Measurements from ENCODE around the gene CD40LG. TPM values are rescaled to one million over a fixed set of nuclear protein-coding genes. Genes with fewer than 3 reads are reported as not detected.

Gene CD40LG
- total and polyA plus RNA-seq, 4 donors, result 0.13 to 0.19 (median 0.17) TPM; not detected in 1

DNA sequence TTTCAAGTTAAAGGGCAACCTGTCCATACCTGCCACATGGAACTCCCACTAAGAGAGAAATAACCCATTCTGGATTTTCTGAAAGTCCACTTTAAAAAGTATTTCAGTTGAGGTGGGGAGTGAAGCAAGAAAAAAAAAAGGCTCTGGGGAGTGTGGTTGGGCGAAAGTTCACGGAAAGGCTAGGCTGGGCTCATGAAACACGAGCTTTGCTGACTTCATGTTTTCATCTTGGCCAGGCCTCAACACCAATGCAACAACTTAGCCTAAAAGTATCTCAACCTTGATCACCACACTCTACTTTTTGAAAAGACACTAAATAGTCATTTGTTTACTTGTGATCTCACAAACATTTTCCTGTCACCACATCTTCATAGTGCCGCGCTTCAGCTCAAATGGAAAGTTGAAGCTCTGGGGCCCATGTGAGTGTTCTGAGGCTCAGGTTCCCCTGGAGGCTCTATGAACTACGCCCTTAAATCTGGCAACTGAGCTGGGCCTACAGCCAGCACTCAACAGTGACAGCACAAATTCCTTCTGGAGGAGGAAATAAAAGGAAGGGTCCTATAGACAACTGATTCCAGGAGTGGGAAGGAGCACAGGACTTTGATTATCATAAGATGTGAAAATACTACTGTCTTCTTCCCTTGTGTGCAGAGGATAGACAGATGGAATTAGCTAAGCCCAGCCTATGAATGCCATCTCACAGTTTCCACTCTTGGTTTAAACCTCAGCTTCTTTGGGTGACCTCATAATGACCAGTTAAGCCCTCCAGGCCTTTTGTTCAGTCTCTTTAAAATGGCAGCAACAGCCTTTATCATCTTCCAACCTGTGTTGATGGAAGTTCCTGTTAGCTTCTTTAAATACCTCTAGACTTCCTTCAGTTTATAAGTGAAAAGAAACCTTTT is 5.1 kb downstream of the CD40LG start:
- Histone ChIP-seq H3K9ac (ENCODE audit: low read depth in 1 of 2, low read length in 2 of 2) (no peak overlapping the region), H3K4me3 (ENCODE audit: low read depth in 1 of 3, low read length in 3 of 3) (no peak overlapping the region), H3K9me3 (ENCODE audit: control insufficient read depth in 4 of 4, low read length in 3 of 4) (no peaks in the 10 kb centered on the region), H3K4me1 (ENCODE audit: control insufficient read depth in 4 of 4, insufficient read depth in 4 of 4, low read length in 3 of 4) (no peaks in the 10 kb centered on the region), H3K27me3 (ENCODE audit: control insufficient read depth in 4 of 4, insufficient read depth in 4 of 4, low read length in 3 of 4) (peaks cover 0 to 4% (median 0%) of the 10 kb centered on the region in 4 donors), H3K36me3 (ENCODE audit: control insufficient read depth in 4 of 4, insufficient read depth in 3 of 4, low read depth in 1 of 4, low read length in 3 of 4) (no peaks in the 10 kb centered on the region), H3K27ac (ENCODE audit: low read depth in 1 of 2, low read length in 2 of 2) (no peak overlapping the region)
- no peak for DNase-seq (ENCODE audit: low spot score)
- WGBS, result 92% methylated on average over 6 of the region's 6 CpGs
- TF ChIP-seq EGR1 (IDR thresholded peaks at IDR 0.05; ENCODE audit: low read depth in 2 of 2), result no peak
- TF ChIP-seq, protein P1, sequence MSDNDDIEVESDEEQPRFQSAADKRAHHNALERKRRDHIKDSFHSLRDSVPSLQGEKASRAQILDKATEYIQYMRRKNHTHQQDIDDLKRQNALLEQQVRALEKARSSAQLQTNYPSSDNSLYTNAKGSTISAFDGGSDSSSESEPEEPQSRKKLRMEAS (IDR thresholded peaks at IDR 0.05), result no peak
- TF ChIP-seq, protein P2, sequence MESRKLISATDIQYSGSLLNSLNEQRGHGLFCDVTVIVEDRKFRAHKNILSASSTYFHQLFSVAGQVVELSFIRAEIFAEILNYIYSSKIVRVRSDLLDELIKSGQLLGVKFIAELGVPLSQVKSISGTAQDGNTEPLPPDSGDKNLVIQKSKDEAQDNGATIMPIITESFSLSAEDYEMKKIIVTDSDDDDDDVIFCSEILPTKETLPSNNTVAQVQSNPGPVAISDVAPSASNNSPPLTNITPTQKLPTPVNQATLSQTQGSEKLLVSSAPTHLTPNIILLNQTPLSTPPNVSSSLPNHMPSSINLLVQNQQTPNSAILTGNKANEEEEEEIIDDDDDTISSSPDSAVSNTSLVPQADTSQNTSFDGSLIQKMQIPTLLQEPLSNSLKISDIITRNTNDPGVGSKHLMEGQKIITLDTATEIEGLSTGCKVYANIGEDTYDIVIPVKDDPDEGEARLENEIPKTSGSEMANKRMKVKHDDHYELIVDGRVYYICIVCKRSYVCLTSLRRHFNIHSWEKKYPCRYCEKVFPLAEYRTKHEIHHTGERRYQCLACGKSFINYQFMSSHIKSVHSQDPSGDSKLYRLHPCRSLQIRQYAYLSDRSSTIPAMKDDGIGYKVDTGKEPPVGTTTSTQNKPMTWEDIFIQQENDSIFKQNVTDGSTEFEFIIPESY (IDR thresholded peaks at IDR 0.05), result no peak
- no peak for TF ChIP-seq FOXA1 (IDR thresholded peaks at IDR 0.05)
- TF ChIP-seq, protein P3, sequence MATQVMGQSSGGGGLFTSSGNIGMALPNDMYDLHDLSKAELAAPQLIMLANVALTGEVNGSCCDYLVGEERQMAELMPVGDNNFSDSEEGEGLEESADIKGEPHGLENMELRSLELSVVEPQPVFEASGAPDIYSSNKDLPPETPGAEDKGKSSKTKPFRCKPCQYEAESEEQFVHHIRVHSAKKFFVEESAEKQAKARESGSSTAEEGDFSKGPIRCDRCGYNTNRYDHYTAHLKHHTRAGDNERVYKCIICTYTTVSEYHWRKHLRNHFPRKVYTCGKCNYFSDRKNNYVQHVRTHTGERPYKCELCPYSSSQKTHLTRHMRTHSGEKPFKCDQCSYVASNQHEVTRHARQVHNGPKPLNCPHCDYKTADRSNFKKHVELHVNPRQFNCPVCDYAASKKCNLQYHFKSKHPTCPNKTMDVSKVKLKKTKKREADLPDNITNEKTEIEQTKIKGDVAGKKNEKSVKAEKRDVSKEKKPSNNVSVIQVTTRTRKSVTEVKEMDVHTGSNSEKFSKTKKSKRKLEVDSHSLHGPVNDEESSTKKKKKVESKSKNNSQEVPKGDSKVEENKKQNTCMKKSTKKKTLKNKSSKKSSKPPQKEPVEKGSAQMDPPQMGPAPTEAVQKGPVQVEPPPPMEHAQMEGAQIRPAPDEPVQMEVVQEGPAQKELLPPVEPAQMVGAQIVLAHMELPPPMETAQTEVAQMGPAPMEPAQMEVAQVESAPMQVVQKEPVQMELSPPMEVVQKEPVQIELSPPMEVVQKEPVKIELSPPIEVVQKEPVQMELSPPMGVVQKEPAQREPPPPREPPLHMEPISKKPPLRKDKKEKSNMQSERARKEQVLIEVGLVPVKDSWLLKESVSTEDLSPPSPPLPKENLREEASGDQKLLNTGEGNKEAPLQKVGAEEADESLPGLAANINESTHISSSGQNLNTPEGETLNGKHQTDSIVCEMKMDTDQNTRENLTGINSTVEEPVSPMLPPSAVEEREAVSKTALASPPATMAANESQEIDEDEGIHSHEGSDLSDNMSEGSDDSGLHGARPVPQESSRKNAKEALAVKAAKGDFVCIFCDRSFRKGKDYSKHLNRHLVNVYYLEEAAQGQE (IDR thresholded peaks at IDR 0.05), result no peak
- TF ChIP-seq RXRA (IDR thresholded peaks at IDR 0.05), result no peak
- no peak for TF ChIP-seq HNF4A (conservative IDR thresholded peaks at IDR 0.05)

DNA sequence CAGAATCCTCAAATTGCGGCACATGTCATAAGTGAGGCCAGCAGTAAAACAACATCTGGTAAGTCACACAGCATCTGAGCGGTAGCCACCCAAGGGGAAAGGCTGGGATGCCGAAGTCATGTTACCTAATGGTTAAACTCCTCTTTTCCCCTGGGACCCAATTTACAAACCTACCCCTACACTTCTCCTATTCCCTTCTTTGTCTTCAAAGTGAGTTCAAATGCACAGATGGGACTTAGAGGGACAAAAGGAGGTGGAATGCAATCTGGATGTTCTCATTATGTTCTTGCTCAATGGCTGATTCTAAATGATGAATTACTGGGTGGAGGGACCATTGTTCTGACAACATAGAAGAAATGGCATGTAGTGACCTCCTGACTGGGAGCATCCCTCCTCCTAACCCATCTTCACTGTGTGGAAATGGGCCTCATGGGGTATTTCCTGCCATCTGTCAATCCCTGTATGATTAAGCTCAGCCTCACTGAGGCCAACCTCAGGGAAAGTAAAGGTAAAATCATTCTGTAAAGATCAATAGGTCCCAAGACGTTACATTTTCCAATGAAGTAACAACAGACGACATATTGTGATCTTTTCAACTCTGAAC is 8.5 kb downstream of the CD40LG start:
- TF ChIP-seq RAD21 (IDR thresholded peaks at IDR 0.05) (no peak), GABPA (IDR thresholded peaks at IDR 0.05 in 1 of 2, conservative IDR thresholded peaks at IDR 0.05 in 1 of 2) (no peak), FOXA1 (IDR thresholded peaks at IDR 0.05) (no peak), TAF1 (conservative IDR thresholded peaks at IDR 0.05) (no peak), NR2F2 (IDR thresholded peaks at IDR 0.05) (no peak), YY1 (IDR thresholded peaks at IDR 0.05) (no peak), SP1 (IDR thresholded peaks at IDR 0.05) (no peak), EGR1 (IDR thresholded peaks at IDR 0.05; ENCODE audit: low read depth in 2 of 2) (no peak), JUND (IDR thresholded peaks at IDR 0.05) (no peak), HNF4A (conservative IDR thresholded peaks at IDR 0.05) (no peak)
- TF ChIP-seq, protein P2 (IDR thresholded peaks at IDR 0.05), result no peak
- TF ChIP-seq, protein P1 (IDR thresholded peaks at IDR 0.05), result no peak
- Histone ChIP-seq H3K27ac (ENCODE audit: low read depth in 1 of 2, low read length in 2 of 2) (no peak overlapping the region), H3K9ac (ENCODE audit: low read depth in 1 of 2, low read length in 2 of 2) (no peak overlapping the region), H3K27me3 (ENCODE audit: control insufficient read depth in 4 of 4, insufficient read depth in 4 of 4, low read length in 3 of 4) (no peaks in the 10 kb centered on the region), H3K4me1 (ENCODE audit: control insufficient read depth in 4 of 4, insufficient read depth in 4 of 4, low read length in 3 of 4) (no peaks in the 10 kb centered on the region), H3K36me3 (ENCODE audit: control insufficient read depth in 4 of 4, insufficient read depth in 3 of 4, low read depth in 1 of 4, low read length in 3 of 4) (no peaks in the 10 kb centered on the region), H3K4me3 (ENCODE audit: low read depth in 1 of 3, low read length in 3 of 3) (no peak overlapping the region), H3K9me3 (ENCODE audit: control insufficient read depth in 4 of 4, low read length in 3 of 4) (no peaks in the 10 kb centered on the region)
- WGBS, result 87% methylated on average over 5 of the region's 5 CpGs
- DNase-seq (ENCODE audit: low spot score), result no peak
